Measurements from ENCODE around the gene DLEU7. TPM values are rescaled to one million over a fixed set of nuclear protein-coding genes. Genes with fewer than 3 reads are reported as not detected.
A peak's percentile ranks its signal among the peaks of the same experiment; 100 is the strongest.

DLEU7 gene
- total and polyA plus RNA-seq, 4 donors: 0.49 to 2.5 (median 0.73) TPM

DNA sequence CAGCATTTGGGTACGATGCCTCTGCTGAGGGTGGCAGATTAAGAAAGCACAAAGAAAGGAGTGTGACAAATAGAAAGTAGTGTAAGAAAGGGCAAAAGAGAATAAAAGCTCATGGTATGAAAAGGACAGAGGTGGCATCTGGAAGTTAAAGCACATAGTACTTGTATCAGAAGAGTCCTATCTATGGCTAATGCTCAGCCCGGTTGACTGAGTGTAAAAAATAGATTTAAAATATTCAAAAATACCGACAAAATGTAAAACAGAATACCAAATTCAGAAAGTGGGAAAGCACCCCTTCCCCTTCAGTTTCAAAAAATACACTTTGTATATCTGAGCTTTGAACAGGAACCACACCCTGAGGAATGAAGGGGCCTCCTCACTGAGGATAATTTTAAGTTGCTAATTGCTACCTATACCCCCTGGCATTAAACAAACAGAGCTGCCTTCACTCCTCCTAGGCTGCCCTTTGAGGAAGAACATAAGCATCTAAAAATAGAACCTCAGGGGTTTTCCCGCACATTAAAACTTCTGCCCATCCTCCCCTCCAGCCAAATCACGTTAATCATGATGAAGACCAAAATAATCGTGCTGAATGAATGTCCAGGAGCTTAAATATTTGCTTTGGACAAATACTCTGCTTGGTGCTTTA, 43.3 kb downstream of the DLEU7 start:
- TF ChIP-seq, protein P1, sequence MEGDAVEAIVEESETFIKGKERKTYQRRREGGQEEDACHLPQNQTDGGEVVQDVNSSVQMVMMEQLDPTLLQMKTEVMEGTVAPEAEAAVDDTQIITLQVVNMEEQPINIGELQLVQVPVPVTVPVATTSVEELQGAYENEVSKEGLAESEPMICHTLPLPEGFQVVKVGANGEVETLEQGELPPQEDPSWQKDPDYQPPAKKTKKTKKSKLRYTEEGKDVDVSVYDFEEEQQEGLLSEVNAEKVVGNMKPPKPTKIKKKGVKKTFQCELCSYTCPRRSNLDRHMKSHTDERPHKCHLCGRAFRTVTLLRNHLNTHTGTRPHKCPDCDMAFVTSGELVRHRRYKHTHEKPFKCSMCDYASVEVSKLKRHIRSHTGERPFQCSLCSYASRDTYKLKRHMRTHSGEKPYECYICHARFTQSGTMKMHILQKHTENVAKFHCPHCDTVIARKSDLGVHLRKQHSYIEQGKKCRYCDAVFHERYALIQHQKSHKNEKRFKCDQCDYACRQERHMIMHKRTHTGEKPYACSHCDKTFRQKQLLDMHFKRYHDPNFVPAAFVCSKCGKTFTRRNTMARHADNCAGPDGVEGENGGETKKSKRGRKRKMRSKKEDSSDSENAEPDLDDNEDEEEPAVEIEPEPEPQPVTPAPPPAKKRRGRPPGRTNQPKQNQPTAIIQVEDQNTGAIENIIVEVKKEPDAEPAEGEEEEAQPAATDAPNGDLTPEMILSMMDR (IDR thresholded peaks at IDR 0.05; ENCODE audit: control extremely low read depth, extremely low read depth): no peak
- Histone ChIP-seq H3K9ac (ENCODE audit: insufficient read depth in 1 of 2, low read length in 2 of 2) (no peak overlapping the region), H3K27ac (ENCODE audit: low read depth in 1 of 2, low read length in 1 of 2) (peak overlapping the region in 1 of 2 donors; percentile 55), H3K9me3 (ENCODE audit: control insufficient read depth in 4 of 4, insufficient read depth in 3 of 4, low read length in 3 of 4) (no peaks in the 10 kb centered on the region), H3K27me3 (ENCODE audit: control insufficient read depth in 3 of 3, insufficient read depth in 3 of 3, low read length in 2 of 3) (no peaks in the 10 kb centered on the region), H3K36me3 (ENCODE audit: control insufficient read depth in 4 of 4, insufficient read depth in 4 of 4, low read length in 4 of 4) (no peaks in the 10 kb centered on the region), H3K4me1 (ENCODE audit: control insufficient read depth in 5 of 5, insufficient read depth in 5 of 5, low read length in 5 of 5) (peaks cover 0 to 14% (median 10%) of the 10 kb centered on the region in 5 donors), H3K4me3 (no peak overlapping the region)
- ATAC-seq (ENCODE audit: insufficient read depth, low FRiP score) (no peak), DNase-seq (no peak)
- WGBS, 2 donors: 44 to 52% methylated on average over 6 of the region's 6 CpGs

DNA sequence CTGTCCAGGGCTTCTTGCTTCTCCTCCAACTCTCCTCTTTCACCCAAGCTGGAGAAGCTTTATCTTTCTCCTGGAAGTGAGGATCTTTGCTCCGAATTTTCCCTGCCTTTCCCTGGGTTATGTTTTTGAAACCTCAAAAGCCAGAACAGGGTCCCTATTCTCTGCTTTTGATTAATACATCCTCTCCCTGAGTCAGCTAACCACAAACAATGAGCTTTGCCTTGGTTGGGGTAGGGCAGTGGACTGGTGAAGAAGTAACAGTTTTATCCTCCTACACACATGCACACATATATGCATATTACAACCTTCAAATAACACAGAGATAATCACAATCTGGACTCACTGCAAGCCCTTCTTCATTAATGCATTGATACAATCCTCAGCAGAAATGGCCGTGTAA, 44.6 kb downstream of the DLEU7 start:
- H3K27me3 ChIP-seq (ENCODE audit: control insufficient read depth in 3 of 3, insufficient read depth in 3 of 3, low read length in 2 of 3): no peaks in the 10 kb centered on the region
- 69 to 71% methylated on average over 2 of the region's 2 CpGs for WGBS, 2 donors
- H3K36me3 ChIP-seq (ENCODE audit: control insufficient read depth in 4 of 4, insufficient read depth in 4 of 4, low read length in 4 of 4): no peaks in the 10 kb centered on the region
- no peaks in the 10 kb centered on the region for H3K9me3 ChIP-seq (ENCODE audit: control insufficient read depth in 4 of 4, insufficient read depth in 3 of 4, low read length in 3 of 4)
- ATAC-seq (ENCODE audit: insufficient read depth, low FRiP score): no peak
- H3K9ac ChIP-seq (ENCODE audit: insufficient read depth in 1 of 2, low read length in 2 of 2): no peak overlapping the region
- TF ChIP-seq, protein P1 (IDR thresholded peaks at IDR 0.05; ENCODE audit: control extremely low read depth, extremely low read depth): no peak
- DNase-seq: no peak
- peaks cover 0 to 14% (median 10%) of the 10 kb centered on the region in 5 donors for H3K4me1 ChIP-seq (ENCODE audit: control insufficient read depth in 5 of 5, insufficient read depth in 5 of 5, low read length in 5 of 5)
- no peak overlapping the region for H3K27ac ChIP-seq (ENCODE audit: low read depth in 1 of 2, low read length in 1 of 2)
- H3K4me3 ChIP-seq: no peak overlapping the region

- ATAC-seq (ENCODE audit: insufficient read depth, low FRiP score) (no peak), DNase-seq (peak in 1 of 3 donors; percentile 21)
- Histone ChIP-seq H3K27me3 (ENCODE audit: control insufficient read depth in 3 of 3, insufficient read depth in 3 of 3, low read length in 2 of 3) (no peaks in the 10 kb centered on the region), H3K9me3 (ENCODE audit: control insufficient read depth in 4 of 4, insufficient read depth in 3 of 4, low read length in 3 of 4) (no peaks in the 10 kb centered on the region), H3K4me1 (ENCODE audit: control insufficient read depth in 5 of 5, insufficient read depth in 5 of 5, low read length in 5 of 5) (peaks cover 0 to 14% (median 10%) of the 10 kb centered on the region in 5 donors), H3K27ac (ENCODE audit: low read depth in 1 of 2, low read length in 1 of 2) (no peak overlapping the region), H3K4me3 (no peak overlapping the region), H3K9ac (ENCODE audit: insufficient read depth in 1 of 2, low read length in 2 of 2) (no peak overlapping the region), H3K36me3 (ENCODE audit: control insufficient read depth in 4 of 4, insufficient read depth in 4 of 4, low read length in 4 of 4) (no peaks in the 10 kb centered on the region)
- TF ChIP-seq, protein P1 (IDR thresholded peaks at IDR 0.05; ENCODE audit: control extremely low read depth, extremely low read depth): no peak
- 55 to 76% methylated on average over 8 of the region's 8 CpGs for WGBS, 2 donors
Measured at GRCh38 chr13:50797091-50797490, 46.4 kb downstream of the DLEU7 start.

GRCh38 chr13:50796463-50796862, 47.0 kb downstream of the DLEU7 start:
- H3K36me3 ChIP-seq (ENCODE audit: control insufficient read depth in 4 of 4, insufficient read depth in 4 of 4, low read length in 4 of 4): no peaks in the 10 kb centered on the region
- H3K4me1 ChIP-seq (ENCODE audit: control insufficient read depth in 5 of 5, insufficient read depth in 5 of 5, low read length in 5 of 5): peaks cover 0 to 14% (median 10%) of the 10 kb centered on the region in 5 donors

More at GRCh38 chr13:50796463-50796862, 47.0 kb downstream of the DLEU7 start:
- H3K27me3 ChIP-seq (ENCODE audit: control insufficient read depth in 3 of 3, insufficient read depth in 3 of 3, low read length in 2 of 3): no peaks in the 10 kb centered on the region
- no peaks in the 10 kb centered on the region for H3K9me3 ChIP-seq (ENCODE audit: control insufficient read depth in 4 of 4, insufficient read depth in 3 of 4, low read length in 3 of 4)
- DNase-seq (no peak), ATAC-seq (ENCODE audit: insufficient read depth, low FRiP score) (no peak)
- no peak overlapping the region for H3K4me3 ChIP-seq
- TF ChIP-seq, protein P1 (IDR thresholded peaks at IDR 0.05; ENCODE audit: control extremely low read depth, extremely low read depth): no peak
- WGBS, 2 donors: 98 to 100% methylated on average over 1 of the region's 1 CpG
- no peak overlapping the region for H3K9ac ChIP-seq (ENCODE audit: insufficient read depth in 1 of 2, low read length in 2 of 2)
- H3K27ac ChIP-seq (ENCODE audit: low read depth in 1 of 2, low read length in 1 of 2): no peak overlapping the region
